Transverse colon (tissue), 4 donors: ENCODE data around the gene JADE2. TPM values are rescaled to one million over a fixed set of nuclear protein-coding genes. Genes with fewer than 3 reads are reported as not detected.

ENCODE experiments used
- DNase-seq: peaks from one replicate; pipeline ENCODE4 v3.0.0-alpha.2; 2019
- H3K27ac ChIP-seq, 4 donors: fragments of 200-600 bp; sonication (generic); 2 replicates each; pipeline ENCODE4 v1.5.1; 2016 to 2018; ENCODE audit warnings: inconsistent platforms in 4 of 4
- H3K27me3 ChIP-seq: fragments of 200-600 bp; sonication (generic); 2 replicates; pipeline ENCODE4 v1.5.1; 2017; ENCODE audit warnings: inconsistent platforms
- H3K36me3 ChIP-seq, 4 donors: fragments of 200-600 bp; sonication (generic); 2 replicates each; pipeline ENCODE4 v1.5.1; 2017 to 2019; ENCODE audit warnings: inconsistent platforms in 4 of 4
- H3K4me1 ChIP-seq, 4 donors: fragments of 200-600 bp; sonication (generic); 2 replicates each; pipeline ENCODE4 v1.5.1; 2017 to 2020; ENCODE audit warnings: inconsistent platforms in 4 of 4
- H3K4me3 ChIP-seq, 4 donors: fragments of 200-600 bp; sonication (generic); 1 replicate in 1 of 4; 2 replicates in 3 of 4; pipeline versions ENCODE4 v1.5.1 to v1.6.1; 2017 to 2019; ENCODE audit warnings: inconsistent platforms in 4 of 4
- H3K9me3 ChIP-seq, 2 donors: fragments of 200-600 bp; sonication (generic); 2 replicates each; pipeline ENCODE4 v1.5.1; 2017 to 2019; ENCODE audit warnings: inconsistent platforms in 2 of 2
- CTCF ChIP-seq, 5 experiments: fragments of 200-600 bp in 3 of 5; fragments of 450-650 bp in 2 of 5; sonication (generic) in 3 of 5; IDR thresholded peaks; 1 replicate in 2 of 5; 2 replicates in 3 of 5; pipeline ENCODE4 v1.5.1; 2016 to 2017; ENCODE audit warnings: antibody characterized with exemption in 5 of 5, inconsistent platforms in 3 of 5, mild to moderate bottlenecking in 2 of 5, moderate library complexity in 1 of 5
- EP300 ChIP-seq: sonication (generic); formaldehyde crosslinking; IDR thresholded peaks from one replicate; pipeline ENCODE4 v1.6.1; 2017; ENCODE audit warnings: antibody characterized with exemption, low read depth
- POLR2A ChIP-seq: fragments of 450-650 bp; IDR thresholded peaks from one replicate; pipeline ENCODE4 v1.6.1; 2016; ENCODE audit warnings: antibody characterized with exemption, mild to moderate bottlenecking, moderate library complexity
- POLR2AphosphoS5 ChIP-seq, 3 donors: sonication (generic); formaldehyde crosslinking; IDR thresholded peaks; one replicate each; pipeline ENCODE4 v1.6.1; 2016; ENCODE audit warnings: antibody characterized with exemption in 3 of 3
- WGBS, 2 donors: methylation state at CpG; one replicate each; pipeline ENCODE4 v1.1.5; 2018; ENCODE audit warnings: low coverage in 1 of 2; 5-methylcytosine and 5-hydroxymethylcytosine counted together
- in situ Hi-C, 4 donors: fragments of 200-750 bp; cut with MboI; loops; one replicate each; pipeline versions ENCODE4 v1.15.0 to v1.15.1; 2017; ENCODE audit warnings: low sequenced_read_pairs in 3 of 4, low pct_ligation_motif_present in 1 of 4, low pct_unique_long_range_greater_than_20kb in 1 of 4
- intact Hi-C: fragments of 100-400 bp; cut with DNase I; formaldehyde crosslinking; loops from one replicate; pipeline ENCODE4 v1.15.1; 2023; ENCODE audit warnings: low total_unique reads
- total RNA-seq, 4 donors: library from RNA; depleted of rRNA; stranded (reverse); fragments of >200 nt; gene quantifications; one replicate each; pipeline ENCODE4 v1.1.0, GENCODE V29; 2016

Gene JADE2
- total RNA-seq, 4 donors from 2014 or later: 36.6 to 50.1 (median 41.4) TPM

DNA sequence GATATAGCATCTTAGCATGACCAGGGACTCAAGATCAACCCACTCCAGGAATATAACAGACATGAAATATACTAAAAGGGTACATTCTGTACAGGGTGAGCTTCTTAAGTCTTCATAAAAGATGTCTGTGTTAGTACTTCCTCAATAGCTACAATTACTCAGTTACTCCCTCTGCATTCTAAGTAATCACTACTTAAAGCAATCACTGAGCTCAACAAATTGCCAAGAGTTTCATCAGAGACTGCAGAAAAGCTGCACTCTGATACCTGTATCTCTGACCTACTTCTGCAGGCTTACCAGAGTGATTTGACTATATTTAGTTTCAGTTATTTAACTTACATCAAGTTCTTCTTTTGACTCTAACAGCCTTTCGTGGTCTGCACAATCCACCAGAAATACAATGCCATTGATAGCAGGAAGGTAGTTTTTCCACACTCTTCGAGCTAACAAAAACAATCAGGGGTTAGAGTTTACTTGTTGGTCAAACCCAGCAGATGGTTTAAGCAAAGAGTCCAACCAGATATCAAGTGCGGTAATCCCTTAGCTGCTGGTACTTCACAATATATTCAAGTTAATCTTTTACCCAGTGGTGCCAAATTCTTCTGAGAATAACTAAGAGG is 83.9 kb downstream of the JADE2 start:
- 39% methylated on average over 3 of the region's 3 CpGs for WGBS, 2 donors
- no peaks in the 10 kb centered on the region for H3K27me3 ChIP-seq
- H3K36me3 ChIP-seq: peaks cover 0 to 69% (median 21%) of the 10 kb centered on the region in 4 donors
- H3K9me3 ChIP-seq: no peaks in the 10 kb centered on the region
- no peaks in the 10 kb centered on the region for H3K4me1 ChIP-seq
- peak overlapping the region in 2 of 4 donors; percentile 3 to 20 for H3K27ac ChIP-seq
- no peak for DNase-seq
- intact Hi-C loops: no loop called here
- no peak overlapping the region for H3K4me3 ChIP-seq
- no peak for TF ChIP-seq CTCF (IDR thresholded peaks at IDR 0.05)
- TF ChIP-seq EP300: no peak
- TF ChIP-seq POLR2AphosphoS5 (IDR thresholded peaks at IDR 0.05): no peak
- TF ChIP-seq POLR2A: no peak
- in situ Hi-C loops: no loop called here

DNA sequence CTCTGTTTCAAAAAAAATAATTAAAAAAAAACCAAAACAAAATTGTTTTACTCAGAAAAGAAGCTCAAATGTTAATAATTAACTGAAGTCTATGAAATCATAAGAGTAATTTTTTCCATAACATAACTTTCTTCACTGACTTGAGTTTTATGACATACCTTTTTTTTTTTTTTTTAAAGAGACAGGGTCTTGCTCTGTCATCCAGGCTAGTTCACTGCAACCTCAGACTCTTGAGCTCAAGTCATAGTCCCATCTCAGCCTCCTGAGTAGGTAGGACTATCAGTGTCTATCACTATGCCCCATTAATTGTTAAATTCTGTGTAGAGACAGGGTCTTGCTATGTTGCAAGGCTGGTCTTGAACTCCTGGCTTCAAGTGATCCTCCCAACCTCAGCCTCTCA is 85.3 kb downstream of the JADE2 start:
- no peaks in the 10 kb centered on the region for H3K4me1 ChIP-seq
- H3K4me3 ChIP-seq: no peak overlapping the region
- no peaks in the 10 kb centered on the region for H3K9me3 ChIP-seq
- H3K27me3 ChIP-seq: no peaks in the 10 kb centered on the region
- in situ Hi-C loops (no loop called here), intact Hi-C loops (no loop called here)
- no peak for DNase-seq
- no peak for TF ChIP-seq POLR2AphosphoS5 (IDR thresholded peaks at IDR 0.05)
- no peak for TF ChIP-seq EP300
- TF ChIP-seq CTCF (IDR thresholded peaks at IDR 0.05): no peak
- no peak for TF ChIP-seq POLR2A
- H3K36me3 ChIP-seq: peaks cover 0 to 62% (median 17%) of the 10 kb centered on the region in 4 donors
- H3K27ac ChIP-seq: no peak overlapping the region

DNA sequence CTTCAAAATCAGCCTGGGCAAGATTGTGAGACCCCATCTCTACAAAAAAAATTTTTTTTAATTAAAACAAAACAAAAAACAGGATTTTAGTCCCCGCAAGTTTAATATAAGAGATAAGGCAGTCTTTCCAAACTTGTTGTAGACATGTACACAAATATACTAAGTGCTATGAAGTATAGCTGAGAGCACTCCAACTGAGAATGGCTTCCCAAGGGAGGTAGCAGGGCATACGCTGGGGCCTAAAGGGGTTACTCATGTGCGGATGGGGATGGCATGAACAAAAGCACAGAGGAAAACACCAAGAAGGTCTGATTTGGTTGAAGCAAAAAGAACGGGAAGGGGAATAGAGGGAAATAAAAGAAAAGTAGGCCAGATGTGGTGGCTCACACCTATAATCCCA is 86.0 kb downstream of the JADE2 start:
- 98 to 100% methylated on average over 3 to 4 of the region's 4 CpGs for WGBS, 2 donors
- no peak for TF ChIP-seq CTCF (IDR thresholded peaks at IDR 0.05)
- no peak for TF ChIP-seq EP300
- TF ChIP-seq POLR2A: no peak
- no peak for TF ChIP-seq POLR2AphosphoS5 (IDR thresholded peaks at IDR 0.05)
- DNase-seq: no peak
- no peak overlapping the region for H3K4me3 ChIP-seq
- peaks cover 0 to 56% (median 13%) of the 10 kb centered on the region in 4 donors for H3K36me3 ChIP-seq
- H3K27me3 ChIP-seq: no peaks in the 10 kb centered on the region
- no peak overlapping the region for H3K27ac ChIP-seq
- in situ Hi-C loops (no loop called here), intact Hi-C loops (no loop called here)
- H3K9me3 ChIP-seq: no peaks in the 10 kb centered on the region
- no peaks in the 10 kb centered on the region for H3K4me1 ChIP-seq

DNA sequence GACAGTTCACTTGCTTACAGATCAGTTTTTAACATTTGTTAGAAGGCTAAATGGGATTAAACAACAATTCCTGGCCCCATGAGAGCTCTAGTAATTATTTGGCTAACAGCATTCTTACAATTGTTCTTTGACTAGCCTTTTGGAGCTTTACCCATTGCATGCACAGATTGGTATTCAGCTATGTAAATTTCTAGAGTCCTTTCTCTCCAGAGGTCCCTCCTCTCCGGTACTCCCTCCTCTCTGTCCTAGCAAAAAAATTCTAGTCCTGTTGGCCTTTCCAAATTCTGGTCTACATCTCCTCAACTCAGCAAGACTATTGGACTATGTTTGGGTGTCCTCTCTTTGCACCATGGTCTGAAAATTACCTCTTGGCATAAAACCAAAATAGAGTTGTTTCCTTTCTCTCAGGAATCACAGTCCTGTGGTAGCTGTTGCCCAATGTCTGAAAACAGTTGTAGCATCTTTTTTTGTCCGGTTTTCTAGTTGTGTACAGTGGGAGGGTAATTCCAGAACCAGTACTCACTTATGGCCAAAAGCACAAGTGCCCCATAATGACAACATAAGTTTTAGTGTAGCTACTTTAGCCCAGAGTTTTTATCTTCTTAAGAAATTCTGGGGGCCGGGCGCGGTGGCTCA is 89.1 kb downstream of the JADE2 start:
- no peak for DNase-seq
- no peaks in the 10 kb centered on the region for H3K4me1 ChIP-seq
- no peaks in the 10 kb centered on the region for H3K9me3 ChIP-seq
- WGBS, 2 donors: 80 to 95% methylated on average over 1 to 5 of the region's 5 CpGs
- in situ Hi-C loops (no loop called here), intact Hi-C loops (no loop called here)
- no peak for TF ChIP-seq EP300
- no peak for TF ChIP-seq POLR2A
- TF ChIP-seq CTCF (IDR thresholded peaks at IDR 0.05): no peak
- TF ChIP-seq POLR2AphosphoS5 (IDR thresholded peaks at IDR 0.05): no peak
- no peak overlapping the region for H3K4me3 ChIP-seq
- H3K27ac ChIP-seq: no peak overlapping the region
- H3K36me3 ChIP-seq: peaks cover 0 to 57% (median 21%) of the 10 kb centered on the region in 4 donors
- no peaks in the 10 kb centered on the region for H3K27me3 ChIP-seq
